22Rv1 (cell line): ENCODE data around the gene CCDC40.

ENCODE experiments used
- ZFX ChIP-seq: fragments of 450-650 bp; IDR thresholded peaks from 2 replicates; pipeline ENCODE4 v1.6.1; 2017; ENCODE audit warnings: antibody characterized with exemption, borderline replicate concordance
- TF ChIP-seq, protein P1 (sequence below): fragments of 450-650 bp; IDR thresholded peaks from 2 replicates; pipeline ENCODE4 v1.5.1; 2017; ENCODE audit warnings: mild to moderate bottlenecking

DNA sequence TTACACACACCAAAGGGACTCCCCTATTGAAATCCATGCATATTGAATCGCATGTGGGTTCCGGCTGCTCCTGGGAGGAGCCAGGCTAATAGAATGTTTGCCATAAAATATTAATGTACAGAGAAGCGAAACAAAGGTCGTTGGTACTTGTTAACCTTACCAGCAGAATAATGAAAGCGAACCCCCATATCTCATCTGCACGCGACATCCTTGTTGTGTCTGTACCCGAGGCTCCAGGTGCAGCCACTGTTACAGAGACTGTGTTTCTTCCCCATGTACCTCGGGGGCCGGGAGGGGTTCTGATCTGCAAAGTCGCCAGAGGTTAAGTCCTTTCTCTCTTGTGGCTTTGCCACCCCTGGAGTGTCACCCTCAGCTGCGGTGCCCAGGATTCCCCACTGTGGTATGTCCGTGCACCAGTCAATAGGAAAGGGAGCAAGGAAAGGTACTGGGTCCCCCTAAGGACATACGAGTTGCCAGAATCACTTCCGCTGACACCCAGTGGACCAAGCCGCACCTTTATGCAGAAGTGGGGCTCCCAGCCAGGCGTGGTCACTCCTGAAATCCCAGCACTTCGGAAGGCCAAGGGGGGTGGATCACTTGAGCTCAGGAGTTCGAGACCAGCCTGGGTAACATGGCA lies 67.1 kb downstream of the CCDC40 start:
- TF ChIP-seq, protein P1, sequence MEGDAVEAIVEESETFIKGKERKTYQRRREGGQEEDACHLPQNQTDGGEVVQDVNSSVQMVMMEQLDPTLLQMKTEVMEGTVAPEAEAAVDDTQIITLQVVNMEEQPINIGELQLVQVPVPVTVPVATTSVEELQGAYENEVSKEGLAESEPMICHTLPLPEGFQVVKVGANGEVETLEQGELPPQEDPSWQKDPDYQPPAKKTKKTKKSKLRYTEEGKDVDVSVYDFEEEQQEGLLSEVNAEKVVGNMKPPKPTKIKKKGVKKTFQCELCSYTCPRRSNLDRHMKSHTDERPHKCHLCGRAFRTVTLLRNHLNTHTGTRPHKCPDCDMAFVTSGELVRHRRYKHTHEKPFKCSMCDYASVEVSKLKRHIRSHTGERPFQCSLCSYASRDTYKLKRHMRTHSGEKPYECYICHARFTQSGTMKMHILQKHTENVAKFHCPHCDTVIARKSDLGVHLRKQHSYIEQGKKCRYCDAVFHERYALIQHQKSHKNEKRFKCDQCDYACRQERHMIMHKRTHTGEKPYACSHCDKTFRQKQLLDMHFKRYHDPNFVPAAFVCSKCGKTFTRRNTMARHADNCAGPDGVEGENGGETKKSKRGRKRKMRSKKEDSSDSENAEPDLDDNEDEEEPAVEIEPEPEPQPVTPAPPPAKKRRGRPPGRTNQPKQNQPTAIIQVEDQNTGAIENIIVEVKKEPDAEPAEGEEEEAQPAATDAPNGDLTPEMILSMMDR, result no peak
- no peak for TF ChIP-seq ZFX
